GM13977 (cell line): ENCODE data around the gene PRCC.

Experiments
- DNase-seq: peaks from one replicate; pipeline ENCODE4 v3.0.0; 2012; ENCODE audit warnings: low spot score
- in situ Hi-C: fragments of 300-500 bp; cut with MboI; formaldehyde crosslinking; loops from one replicate; pipeline ENCODE4 v1.12.0; 2022; ENCODE audit warnings: low sequenced_read_pairs, low pct_unique_long_range_greater_than_20kb, mixed read lengths, inconsistent platforms; ENCODE audit not compliant: unreplicated experiment
- TF ChIP-seq, protein P1 (sequence below): IDR thresholded peaks from 2 replicates; pipeline ENCODE4 v1.5.1; 2012; ENCODE audit warnings: mild to moderate bottlenecking, control low read depth; ENCODE audit not compliant: insufficient read depth; ENCODE audit errors: extremely low read depth, missing control alignments

Gene PRCC

GRCh38 chr1:156805766-156806511 lies 38.6 kb downstream of the PRCC start:
- TF ChIP-seq, protein P1, sequence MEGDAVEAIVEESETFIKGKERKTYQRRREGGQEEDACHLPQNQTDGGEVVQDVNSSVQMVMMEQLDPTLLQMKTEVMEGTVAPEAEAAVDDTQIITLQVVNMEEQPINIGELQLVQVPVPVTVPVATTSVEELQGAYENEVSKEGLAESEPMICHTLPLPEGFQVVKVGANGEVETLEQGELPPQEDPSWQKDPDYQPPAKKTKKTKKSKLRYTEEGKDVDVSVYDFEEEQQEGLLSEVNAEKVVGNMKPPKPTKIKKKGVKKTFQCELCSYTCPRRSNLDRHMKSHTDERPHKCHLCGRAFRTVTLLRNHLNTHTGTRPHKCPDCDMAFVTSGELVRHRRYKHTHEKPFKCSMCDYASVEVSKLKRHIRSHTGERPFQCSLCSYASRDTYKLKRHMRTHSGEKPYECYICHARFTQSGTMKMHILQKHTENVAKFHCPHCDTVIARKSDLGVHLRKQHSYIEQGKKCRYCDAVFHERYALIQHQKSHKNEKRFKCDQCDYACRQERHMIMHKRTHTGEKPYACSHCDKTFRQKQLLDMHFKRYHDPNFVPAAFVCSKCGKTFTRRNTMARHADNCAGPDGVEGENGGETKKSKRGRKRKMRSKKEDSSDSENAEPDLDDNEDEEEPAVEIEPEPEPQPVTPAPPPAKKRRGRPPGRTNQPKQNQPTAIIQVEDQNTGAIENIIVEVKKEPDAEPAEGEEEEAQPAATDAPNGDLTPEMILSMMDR = no peak
- in situ Hi-C loops = no loop called here
- DNase-seq = no peak

DNA sequence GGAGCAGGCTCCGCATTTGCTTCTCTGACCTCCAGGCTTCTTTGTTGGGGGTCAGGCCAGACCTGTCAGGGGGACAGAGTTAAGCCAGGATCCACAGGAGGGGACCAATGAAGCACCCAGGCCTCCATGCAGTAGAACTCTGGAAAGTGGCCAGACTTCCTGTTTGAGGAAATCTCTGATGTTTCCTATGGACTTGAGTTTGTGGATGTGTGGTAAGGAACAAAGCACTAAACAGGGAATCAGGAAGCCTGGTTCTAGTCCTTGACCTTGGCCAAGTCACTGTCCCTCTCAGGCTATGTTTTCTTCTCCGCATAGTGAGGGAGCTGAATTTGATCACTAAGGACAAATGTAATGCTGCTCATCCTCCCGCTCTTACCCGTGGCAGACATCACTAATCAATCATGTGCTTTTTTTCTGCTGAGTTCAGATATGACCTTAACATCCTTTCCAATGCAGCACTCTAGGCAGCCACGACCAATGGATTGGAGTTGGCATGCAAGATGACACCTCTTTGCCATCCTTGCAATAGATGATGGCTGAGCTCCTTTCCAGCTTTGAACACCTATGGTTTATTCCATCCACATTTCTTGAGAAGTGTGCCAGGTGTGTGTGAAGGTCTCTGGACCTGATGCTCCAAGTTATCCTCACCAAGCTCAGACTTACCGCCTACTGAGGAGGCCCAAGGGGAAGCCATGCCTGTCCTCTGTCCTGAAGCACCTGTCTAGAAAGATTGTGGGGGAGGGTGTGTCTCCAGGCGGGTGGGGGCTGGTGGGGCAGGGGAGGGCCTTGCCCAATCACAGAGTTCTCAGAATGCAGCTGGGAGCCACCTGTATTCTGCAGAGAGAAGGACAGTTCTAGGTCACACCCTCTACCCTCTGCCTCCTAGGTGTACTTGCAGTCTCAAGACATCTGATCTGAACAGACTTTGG lies 39.4 kb downstream of the PRCC start:
- DNase-seq = no peak
- in situ Hi-C loops = no loop called here
- TF ChIP-seq, protein P1 = no peak

- TF ChIP-seq, protein P1 = no peak
- DNase-seq = no peak
- in situ Hi-C loops = no loop called here
Observed at GRCh38 chr1:156807627-156808026, 40.3 kb downstream of the PRCC start.

DNA sequence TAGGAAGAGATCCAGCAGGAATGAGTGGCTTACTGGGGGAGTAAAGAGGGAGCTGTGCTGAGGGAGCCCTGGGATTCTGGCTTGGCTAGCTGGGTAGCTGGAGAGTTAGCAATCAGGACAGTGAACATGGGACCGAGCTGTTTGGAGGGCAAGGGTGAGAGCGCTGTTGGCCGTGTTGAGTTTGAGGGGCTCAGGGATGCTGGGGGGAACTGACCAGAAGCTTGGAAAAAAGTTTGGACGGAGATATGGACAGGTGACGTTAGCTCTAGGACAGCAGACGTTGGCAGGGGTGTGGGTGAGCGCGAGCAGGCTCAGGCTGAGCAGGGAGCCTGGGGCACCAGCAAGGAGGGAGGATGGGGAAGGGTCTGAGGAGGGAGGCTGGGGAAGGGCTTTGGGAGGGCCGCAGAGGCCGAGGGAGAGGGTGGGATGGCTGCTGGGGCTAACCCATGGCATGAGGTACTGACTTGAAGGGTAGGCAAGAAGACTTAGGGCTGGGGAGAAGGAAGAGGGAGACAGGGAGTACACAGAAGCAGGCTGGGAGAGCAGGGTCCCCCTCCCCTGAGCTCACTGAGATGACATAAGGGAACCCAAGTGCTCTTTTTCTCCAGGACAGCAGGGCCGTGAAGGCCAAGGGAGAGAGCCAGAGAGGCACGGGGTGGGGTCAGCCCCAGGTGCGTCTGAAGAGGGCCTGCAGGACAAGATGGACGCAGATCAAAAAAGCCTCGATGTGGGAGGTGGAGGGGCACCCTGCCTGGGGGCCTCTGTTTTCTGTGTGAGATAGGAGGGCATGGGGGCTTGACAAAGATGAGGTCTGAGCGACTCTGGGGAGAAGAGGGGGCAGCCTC lies 41.1 kb downstream of the PRCC start:
- in situ Hi-C loops = no loop called here
- DNase-seq = no peak
- TF ChIP-seq, protein P1 = no peak

DNA sequence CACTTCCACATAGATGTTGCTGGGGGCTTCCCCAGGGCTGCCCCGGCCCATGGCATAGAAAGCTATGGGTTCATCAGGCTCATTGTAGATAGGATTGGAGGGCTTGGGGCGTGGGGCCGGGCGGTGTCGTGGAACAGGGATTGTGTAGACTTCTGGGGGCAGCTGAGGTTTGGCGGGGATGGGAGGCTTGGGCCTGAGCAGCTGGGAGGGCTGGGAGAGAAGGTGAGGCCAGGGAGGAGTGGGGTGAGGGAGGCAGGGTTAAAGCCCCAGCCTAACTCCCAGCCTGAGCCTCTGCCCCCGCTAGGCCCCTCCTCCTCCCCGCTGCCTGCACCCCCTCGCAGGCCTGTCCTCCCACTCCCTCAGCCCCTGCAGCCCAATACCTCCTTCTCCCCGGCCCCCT lies 41.9 kb downstream of the PRCC start:
- no peak for DNase-seq
- in situ Hi-C loops = no loop called here
- TF ChIP-seq, protein P1 = no peak
